ENCODE data around the gene HGFAC.

HGFAC gene

DNA sequence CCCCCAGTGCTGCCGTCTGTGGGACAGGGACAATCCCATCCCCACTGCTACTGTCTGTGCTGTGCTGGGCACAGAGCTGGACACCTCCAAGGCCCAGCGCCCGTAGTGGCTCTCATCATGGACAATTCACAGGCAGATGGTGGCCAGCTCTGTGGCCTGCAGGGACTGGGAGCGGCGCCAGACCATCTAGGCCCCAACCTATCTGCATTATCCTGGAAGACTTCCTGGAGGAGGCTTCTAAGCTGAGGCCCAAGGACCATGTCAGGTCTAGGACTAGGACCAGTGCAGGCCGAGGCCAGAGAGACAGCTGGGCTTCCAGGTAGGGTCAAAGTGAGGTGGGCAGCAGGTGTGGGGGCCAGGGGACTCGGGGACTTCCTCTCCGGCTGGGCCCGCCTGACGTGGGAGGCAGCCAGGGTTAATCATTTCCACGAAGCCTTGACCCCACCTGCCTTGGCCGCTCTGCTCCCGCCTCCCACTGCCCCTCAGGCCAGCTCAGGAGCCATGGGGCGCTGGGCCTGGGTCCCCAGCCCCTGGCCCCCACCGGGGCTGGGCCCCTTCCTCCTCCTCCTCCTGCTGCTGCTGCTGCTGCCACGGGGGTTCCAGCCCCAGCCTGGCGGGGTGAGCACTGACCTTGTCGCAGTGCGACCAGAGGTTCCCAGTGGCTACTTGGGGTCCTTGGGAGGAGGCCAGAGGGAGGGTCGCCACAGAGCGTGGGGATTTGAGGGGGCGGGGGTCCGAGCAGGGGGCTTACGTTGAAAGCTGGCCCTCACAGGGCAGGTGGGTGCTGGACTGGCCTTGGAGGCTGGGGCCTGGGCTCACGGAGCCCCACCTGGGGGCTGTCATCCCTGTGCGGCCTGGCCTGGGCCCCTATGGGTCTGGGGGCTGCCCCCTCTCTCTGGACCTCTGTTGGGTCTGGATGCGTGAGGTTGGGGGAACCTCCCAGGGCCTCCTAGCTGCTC lies at the start of gene HGFAC:
Gene HGFAC, plus strand, starts transcription at position 468 of the 959 bp plus-strand sequence. Its CDS starts 34 bp downstream, at position 502.
- DNase-seq (ENCODE audit: low spot score), result no peak

DNA sequence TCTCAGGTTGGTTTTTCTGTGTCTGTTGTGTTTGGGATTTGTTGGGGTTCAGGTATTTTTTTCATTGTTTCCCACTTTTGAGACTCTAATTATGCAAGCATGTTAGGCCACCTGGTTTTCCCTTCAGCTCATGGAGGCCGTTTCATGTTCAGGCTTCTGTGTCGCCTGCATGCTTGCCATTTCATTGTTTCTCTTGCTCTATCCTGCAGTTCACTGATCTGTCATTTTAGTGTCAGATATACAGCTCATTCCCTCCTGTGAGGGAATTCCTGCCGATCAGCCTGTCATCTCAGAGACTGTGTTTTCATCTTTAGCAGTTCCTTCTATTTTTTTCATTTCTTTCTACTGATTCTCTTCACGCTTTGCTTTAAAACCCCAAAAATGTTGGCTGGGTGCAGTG lies 49.4 kb upstream of the HGFAC start:
- DNase-seq (ENCODE audit: low spot score), result no peak

DNA sequence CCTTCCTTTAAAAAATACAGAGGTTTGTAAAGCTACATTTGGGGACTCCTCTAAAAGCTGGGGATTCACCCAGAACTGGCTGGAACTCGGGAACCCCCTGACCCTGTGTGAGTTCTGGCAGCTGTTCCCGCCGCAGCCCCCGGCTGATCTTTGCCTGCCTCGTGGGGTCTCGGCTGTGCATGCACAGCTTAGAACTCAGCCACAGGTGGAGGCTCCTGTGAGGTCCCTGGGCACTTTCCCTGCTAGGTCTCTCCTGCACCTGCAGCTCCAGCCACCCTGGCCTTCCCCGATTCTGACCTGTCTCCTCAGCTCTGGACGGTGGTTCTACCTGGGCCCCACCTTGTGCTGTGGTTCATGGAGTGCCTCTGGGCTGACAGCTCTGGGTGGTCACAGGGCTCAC lies 48.6 kb upstream of the HGFAC start:
- no peak for DNase-seq (ENCODE audit: low spot score)

DNA sequence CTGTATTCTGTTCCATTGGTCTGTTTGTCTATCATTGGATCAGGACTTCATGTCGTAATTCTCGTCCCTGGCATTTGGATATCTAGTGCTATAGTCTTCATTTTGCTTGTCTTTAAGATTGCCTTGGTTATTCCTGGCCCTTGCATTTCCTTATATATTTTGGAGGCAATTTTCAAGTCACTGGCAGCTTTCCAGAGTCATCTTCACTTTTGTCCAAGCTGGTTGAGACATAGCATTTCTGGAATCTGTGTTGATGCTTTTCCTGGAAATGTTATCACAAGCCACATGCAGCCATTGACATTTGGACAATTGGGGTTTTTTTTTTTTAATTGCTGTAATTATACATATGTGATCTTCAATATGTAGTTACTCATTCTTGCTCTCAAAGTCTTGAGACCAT lies 45.2 kb upstream of the HGFAC start:
- no peak for DNase-seq (ENCODE audit: low spot score)

DNA sequence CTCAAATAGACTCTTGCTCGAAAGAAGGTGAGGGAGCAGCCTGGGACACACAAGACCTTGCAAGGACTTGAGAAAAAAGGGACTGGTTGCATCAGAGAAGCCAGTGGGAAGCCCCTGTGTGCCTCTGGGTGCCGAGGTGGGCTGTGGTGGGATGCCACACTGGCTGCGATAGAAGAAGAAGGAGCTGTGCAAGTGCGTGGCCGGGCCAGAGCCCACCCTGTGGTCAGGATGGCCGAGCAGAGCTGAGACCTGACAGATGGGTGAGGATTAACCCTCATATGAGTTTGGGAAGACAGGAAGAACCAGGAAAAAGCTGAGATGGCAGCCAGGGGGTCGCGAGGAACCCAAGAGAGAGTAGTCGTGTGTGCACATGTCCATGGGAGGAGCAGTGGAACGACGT lies 44.6 kb upstream of the HGFAC start:
- no peak for DNase-seq (ENCODE audit: low spot score)

DNA sequence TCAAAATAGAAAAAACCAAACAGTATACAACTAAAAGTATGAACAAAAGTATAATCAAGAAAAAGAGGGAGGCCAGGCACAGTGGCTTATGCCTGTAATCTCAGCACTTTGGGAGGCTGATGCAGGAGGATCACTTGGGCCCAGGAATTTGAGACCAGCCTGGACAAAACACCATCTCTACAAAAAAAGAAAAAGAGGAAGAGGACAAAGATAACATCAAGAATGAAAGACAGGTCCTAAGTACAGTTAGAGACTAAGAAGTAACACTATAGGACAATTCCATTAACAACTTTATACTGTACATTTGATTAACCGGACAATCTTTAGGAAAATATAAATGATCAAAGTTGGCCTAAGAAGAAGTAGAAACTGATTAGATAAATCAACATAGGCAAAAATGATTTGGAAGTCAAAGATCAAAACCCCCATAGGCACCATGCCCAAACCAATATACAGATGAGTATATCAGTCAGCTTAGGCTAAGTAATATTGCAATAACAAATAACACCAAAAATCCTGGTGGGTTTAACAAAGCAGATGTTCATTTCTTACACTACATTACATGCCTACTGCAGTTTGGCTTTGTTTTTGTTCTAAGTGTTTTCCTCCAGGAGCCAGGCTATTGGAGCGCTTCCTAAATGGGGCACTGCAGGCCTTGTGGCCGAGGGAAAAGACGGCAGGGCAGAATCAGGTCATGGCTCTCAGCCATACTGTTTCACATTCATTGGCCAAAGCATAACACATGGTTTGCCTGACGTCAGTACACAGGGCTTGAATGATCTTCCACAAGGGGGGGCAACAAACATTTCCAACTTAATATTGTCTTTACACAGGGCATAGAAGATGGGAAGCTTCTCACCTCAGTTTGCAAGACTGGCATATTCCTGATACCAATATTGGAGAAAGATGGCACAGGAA lies 42.2 kb upstream of the HGFAC start:
- peak; percentile 48 for DNase-seq (ENCODE audit: low spot score)

DNA sequence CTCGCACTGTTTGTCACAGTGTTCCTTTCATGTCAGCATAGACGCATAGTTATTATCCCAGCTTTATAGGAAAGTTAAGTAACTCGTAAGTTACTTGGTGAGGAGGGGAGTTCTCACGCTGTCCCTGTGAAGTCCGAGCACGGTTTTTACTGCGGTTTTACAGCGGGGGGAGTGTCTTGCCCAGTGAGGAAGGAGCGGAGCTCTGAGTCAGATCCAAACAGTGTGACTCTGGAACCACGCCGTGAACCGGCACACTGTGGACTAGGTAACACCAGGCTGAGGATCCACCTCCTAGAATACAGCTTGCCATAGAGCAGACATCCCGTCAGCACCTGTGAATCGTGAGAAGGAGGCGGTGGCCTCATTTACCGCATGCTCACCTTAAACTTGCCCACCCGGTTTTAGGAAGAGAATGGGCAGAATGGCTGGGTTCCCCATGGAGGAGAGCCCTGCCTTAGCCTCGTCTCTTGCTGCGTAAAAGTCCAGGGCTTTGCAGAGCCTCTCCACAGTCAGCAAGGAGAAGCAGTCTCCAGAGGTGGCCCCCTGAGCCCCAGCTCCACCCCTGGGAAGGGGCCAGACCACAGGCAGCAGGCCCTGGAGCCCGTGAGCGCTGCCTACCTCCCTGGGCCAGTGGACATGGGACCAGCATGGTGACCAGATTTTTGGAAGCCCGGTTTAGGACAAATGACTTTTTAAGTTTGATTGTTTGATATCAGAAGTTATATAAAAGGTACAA lies 40.2 kb upstream of the HGFAC start:
- DNase-seq (ENCODE audit: low spot score), result no peak

DNA sequence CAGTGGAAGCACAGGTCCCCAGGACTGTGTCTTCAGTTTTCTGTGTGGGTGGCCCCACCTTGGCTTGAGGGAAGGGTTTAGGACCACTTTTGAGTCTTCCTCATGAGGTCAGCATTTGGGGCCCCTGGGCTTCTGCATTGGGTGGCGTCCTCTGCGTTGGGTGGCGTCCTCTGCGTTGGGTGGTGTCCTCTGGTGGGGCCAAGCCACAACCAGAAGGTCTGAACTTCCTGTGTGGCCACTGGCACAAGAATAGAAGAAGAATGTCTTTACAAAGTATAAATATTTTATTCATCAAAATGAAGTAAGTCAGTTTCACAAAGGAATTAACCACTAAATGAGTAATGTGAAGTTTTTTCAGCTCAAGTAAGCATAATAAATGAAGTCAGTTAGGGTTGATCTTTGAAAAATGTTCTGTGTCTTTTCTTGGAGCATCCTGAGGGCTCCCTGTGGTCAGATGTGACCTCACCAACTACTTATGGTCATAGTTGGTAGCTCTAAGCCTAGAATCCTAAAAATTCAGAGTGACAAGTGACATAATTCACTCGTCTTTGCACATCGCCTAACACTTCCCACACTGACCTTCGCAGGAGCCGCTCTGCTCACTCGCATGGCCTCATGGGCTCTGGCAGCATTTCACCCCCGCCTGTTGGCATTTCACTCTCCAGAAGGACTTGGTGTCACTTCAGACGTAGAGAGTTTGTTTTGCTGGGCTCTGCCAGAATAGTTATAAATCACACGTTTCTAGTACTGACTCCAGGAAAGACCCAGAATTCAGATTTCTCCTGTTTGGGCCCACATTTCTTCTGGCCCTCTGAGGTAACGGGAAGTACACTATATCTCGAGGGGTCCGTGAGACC lies 39.0 kb upstream of the HGFAC start:
- no peak for DNase-seq (ENCODE audit: low spot score)

DNA sequence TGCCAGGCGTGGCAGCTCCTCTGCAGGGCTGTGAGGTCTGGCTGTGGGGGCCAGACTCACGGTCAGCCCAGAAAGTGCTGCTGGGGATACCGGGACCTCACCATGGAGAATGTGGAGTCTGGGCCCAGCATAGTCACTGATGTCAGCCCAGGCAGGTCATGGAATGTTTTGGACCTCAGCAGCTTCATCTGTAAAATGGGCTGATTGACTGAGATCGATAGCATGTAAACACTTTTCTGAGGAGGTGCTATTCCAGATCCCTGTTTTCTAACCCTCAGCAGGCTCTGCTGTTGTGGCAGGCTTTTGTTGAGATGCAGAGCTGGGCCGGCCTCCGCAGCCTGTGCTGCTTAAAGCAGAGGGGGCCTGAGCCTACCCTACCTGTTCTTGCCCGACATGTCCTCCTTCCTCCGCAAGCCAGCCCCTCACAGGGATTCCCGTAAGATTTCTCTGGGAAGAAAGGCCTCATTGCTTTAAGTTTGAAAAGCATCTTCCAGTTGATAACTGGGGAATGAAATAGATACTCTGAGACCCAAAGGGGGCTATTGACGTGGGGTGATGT lies 38.3 kb upstream of the HGFAC start:
- DNase-seq (ENCODE audit: low spot score), result no peak

DNA sequence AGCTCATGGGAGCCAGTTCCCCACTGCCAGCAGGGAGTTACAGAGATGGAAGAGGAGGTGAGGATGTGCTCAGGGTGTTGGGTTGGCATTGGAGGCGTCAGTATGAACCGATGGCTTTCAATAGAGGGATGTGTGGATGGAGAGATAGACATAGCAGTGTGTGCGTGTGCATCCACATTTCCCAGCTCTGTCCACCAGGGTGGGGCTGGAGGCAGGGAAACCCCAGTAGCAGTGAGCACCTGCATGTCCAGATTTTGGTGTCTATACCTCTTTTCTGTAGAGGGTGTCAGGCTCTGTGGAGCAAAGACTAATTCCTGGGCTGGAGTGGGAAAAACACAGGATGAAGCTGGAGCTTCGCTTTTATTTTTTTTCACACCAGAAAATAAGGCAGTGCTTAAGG lies 37.2 kb upstream of the HGFAC start:
- no peak for DNase-seq (ENCODE audit: low spot score)

DNA sequence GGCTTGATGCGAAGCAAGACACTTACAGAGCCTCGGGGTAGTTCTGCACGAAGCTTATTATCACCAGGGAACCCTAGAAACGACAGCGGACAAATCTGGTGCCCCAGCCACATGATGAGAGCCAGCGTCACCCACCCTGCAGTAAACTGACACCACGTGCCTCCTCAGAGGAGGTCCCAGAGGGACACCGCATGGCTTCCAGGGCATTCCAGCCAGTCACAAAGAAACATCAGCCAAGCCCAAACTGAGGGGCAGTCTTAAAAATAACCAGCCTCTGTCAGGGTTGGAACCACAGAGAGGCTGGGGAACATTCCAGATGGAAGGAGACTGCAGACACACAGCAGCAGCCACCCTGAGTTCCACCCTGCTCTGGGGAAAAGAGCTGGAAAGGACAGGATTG lies 36.6 kb upstream of the HGFAC start:
- DNase-seq (ENCODE audit: low spot score), result no peak

DNA sequence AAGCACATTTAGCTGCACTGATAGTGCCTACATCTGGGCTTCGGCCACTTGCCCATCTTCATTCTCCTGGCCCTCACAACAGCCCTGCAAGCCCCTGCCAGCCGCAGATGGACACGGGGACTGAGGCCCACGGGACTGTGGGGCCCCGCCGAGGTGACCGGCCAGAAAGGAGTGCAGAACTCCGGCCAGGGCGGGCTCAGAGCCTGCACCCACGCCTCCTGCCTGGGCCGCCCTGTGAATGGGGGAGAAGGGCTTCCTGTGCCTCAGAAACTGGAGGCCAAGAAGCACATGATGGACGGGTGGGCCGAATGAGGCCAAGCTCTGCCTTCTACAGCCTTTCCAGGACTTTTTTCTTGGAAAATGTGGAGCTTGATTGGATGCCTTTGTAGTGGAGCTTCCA lies 35.7 kb upstream of the HGFAC start:
- DNase-seq (ENCODE audit: low spot score), result no peak

DNA sequence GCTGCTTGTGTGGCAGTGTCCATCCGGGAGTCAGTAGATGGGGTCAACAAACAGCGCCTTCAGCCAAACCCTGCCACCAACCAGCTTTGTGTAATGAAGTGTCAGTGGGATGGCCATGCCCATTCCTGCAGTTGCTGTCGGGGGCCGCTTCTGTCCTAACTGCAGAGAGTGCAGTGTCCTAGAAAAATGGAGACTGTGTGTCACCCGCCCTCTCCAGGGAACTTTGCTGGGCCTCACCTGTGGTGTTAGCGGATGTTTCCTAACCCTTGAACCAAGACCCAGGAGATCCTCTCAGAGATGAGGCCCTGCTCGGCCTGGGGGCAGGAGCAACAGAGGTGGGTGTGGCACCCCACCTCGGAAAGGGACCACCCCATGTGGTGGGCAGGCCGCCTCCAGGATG lies 35.3 kb upstream of the HGFAC start:
- no peak for DNase-seq (ENCODE audit: low spot score)

DNA sequence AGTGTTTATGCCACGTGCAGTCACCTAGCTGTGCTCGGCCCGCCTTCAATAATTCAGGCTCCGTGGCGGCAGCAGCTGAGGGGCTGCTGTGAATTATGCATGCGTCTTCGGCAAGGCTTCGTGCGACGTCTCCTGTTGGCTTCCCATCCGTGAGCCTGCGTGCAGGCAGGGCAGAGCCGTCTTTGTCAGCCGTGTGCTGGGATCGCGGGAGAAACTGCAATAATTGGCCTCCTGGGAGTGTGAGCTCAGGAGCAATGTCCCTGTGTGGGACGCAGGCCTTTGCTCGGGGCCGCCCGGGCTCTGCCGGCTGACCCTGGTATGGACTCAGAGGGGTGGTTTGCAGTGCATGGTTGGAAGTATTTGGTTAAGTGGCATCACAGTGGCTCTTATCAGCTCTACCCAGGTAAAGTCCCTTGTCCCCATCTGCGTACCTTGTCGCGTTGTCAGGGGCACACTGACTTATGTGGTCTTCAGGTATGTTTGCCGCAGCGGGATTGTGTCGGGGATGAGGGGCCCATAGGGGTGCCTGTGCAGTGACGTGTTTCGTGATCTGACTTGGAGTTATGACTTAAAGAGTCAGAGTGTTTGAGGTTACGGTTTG lies 34.5 kb upstream of the HGFAC start:
- no peak for DNase-seq (ENCODE audit: low spot score)

DNA sequence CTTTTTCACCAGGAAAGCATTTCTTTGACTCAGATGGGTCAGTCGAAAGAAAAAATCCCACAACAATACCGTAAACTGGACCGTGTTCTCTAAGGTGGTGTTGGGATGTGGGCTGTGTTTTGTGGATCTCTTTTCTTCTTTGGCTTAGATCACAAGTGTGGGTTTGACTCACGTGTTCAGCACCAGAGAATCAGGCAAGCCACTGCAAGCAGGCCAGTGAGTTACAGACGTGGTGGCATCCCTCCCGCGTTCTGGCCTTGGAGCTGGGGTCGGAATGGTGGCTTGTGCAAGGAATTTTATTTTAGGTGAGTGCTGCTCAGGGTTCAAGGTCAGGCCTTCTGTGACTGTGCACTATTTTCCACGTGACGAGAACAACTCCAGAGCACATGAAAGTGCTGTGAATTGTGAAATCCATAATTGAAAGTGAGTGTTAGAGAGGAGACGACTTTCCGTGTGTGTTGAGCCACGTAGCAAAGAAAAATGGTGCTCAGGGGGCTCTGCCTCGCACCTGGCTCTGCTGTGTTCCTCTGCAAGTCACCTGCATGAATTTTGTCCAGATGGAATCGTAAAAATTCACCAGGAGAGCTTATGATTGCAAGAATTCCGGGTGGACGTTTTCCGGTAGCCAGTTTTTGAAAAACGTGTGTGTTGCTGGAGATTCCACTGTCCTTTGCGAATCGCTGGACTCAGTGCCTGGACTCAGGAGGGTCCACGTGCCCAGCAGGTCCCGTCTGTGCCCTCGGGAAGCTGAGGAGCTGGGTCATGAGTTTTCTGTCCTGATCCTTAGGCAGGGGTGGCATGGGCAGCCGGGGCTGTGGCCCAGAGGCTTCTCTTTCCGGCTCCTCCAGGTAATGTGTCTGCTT lies 33.6 kb upstream of the HGFAC start:
- no peak for DNase-seq (ENCODE audit: low spot score)

DNA sequence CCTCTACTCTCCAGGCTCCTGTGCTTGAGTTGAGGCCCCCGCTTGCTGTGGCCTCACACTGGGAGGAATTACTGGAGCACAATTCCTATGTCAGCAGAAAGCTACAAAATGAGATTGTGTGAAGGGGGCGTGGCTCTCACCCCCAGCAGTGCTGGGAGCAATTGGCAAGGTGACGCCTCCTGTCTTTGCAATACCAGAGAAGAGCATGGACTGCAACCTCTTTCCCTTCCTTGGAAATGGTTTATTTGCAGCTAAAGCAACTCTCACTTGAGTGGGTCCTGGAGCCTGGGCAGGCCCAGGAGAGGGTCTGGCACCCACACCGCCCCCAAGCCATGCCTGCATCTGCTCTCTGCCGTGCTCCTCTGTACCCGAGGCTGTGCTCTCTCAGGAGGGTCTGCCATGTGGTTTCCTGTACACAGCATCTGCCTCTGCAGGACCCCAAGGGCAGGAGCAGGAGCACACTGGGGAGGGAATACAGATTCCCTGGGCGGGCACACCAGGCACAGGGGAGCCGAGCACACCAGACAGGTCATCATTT lies 32.9 kb upstream of the HGFAC start:
- DNase-seq (ENCODE audit: low spot score), result no peak

DNA sequence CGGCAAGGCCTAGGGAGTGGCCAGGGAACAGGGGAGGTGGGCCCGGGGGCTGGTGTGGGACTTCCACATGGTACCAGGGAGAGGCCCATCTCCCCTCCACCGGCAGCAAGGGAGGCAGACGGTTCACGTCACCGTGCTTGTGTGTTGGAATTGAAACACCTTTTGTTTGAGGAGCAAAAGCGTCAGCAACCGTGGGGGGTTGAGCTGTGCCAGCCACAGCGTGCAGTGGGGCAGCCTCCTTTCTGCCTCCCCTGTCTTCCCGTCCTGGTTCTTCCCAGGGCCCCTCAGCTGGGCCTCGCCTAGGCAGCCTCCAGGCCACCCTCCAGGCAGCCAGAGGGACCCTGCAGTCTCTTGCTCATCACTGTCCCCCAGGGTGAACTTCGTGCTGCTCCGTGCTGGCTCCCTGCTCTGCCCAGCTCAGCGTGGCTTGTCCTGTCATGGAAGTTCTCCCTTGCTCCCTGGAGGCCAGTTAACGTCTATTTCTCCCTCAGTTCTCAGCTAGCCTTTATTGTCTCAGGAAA lies 32.1 kb upstream of the HGFAC start:
- DNase-seq (ENCODE audit: low spot score), result no peak

DNA sequence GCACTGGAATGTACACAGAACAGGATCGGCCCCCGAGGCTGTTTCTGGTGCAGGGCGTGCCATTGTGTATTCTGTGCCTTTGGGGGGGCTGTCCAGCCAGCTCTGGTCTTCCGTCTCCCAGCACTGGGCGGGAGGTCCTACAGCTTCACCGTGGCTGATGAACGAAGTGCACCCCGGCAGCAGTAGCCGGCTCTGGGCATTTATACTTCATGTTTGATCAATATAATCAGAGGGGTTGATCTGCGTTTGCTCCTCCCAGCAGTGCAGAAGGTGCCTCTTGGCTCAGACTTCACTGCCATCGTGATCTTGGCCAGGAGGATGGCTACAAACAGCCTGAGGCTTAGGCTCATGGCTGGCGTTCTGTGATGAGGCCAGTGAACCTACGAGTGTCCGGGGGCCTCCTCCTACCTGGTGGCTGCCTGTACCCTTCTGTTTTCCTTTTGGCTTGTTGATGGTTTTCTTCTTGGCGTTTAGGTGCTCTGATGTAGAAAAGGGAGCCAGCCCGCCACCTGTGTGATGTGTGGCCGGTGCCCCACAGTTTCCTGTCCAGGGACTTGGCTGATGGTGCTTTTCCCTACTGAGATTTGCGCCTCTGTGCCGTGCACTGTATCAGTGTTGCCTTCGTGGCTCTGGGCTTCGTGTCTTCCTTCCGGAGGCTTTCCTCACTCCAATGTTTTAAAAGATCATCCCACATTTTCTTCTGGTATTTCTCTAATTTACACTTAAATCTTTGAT lies 31.2 kb upstream of the HGFAC start:
- no peak for DNase-seq (ENCODE audit: low spot score)

All from RKO (cell line).